OCI-LY1 (cell line): ENCODE measurements around the gene OR4C3.

Experiments used
- EZH2 ChIP-seq: fragments of 200-600 bp; sonication (generic), shearing (Covaris generic); IDR thresholded peaks from 2 replicates; pipeline ENCODE4 v1.8.0; 2017; ENCODE audit warnings: borderline replicate concordance, mixed run types, mild to moderate bottlenecking, antibody characterized with exemption, low read length, moderate library complexity, mixed read lengths
- TF ChIP-seq, protein P1 (sequence below): fragments of 200-600 bp; sonication (generic), shearing (Covaris generic); IDR thresholded peaks from 2 replicates; pipeline ENCODE4 v1.5.1; 2017; ENCODE audit warnings: mild to moderate bottlenecking, antibody characterized with exemption, low read length, moderate library complexity, mixed read lengths

DNA sequence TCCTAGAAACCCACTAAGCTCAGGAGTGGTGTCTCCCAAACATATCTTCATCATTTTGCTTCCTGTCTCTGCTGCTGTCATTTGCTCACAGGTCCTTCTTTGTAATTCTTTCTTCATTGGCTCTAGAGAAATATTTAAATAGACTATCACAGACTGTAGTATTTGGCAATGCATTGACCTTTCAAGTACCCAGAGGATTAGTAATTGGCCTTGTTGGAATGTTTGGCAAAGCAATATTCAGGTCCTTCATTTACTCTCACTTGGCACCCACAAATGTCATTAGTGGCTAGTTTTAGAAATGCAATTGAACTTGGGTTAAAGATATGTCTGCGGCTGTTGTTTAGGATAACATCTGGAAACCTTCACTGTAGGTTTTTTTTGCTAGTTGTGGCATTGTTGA, 30.0 kb downstream of the OR4C3 start:
- TF ChIP-seq, protein P1, sequence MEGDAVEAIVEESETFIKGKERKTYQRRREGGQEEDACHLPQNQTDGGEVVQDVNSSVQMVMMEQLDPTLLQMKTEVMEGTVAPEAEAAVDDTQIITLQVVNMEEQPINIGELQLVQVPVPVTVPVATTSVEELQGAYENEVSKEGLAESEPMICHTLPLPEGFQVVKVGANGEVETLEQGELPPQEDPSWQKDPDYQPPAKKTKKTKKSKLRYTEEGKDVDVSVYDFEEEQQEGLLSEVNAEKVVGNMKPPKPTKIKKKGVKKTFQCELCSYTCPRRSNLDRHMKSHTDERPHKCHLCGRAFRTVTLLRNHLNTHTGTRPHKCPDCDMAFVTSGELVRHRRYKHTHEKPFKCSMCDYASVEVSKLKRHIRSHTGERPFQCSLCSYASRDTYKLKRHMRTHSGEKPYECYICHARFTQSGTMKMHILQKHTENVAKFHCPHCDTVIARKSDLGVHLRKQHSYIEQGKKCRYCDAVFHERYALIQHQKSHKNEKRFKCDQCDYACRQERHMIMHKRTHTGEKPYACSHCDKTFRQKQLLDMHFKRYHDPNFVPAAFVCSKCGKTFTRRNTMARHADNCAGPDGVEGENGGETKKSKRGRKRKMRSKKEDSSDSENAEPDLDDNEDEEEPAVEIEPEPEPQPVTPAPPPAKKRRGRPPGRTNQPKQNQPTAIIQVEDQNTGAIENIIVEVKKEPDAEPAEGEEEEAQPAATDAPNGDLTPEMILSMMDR = no peak
- TF ChIP-seq EZH2 = no peak
